Activated CD4-positive, alpha-beta T cell treated with anti-CD3 and anti-CD28 coated beads for 48 hours (primary cell): Measurements from ENCODE around the gene PFKFB3.
A peak's percentile ranks its signal among the peaks of the same experiment; 100 is the strongest.
"Not testable (repeated sequence)": the region's sequence is repeated elsewhere in the genome, so short reads cannot be mapped to it uniquely, and the experiment has no call there.

Experiments
- DNase-seq: peaks from one replicate; pipeline ENCODE4 v3.0.0-alpha.2; 2020

PFKFB3 gene

GRCh38 chr10:6239213-6239991 is 36.7 kb downstream of the PFKFB3 start:
- peak; percentile 80 for DNase-seq

GRCh38 chr10:6240254-6240653 is 37.5 kb downstream of the PFKFB3 start:
- no peak for DNase-seq

- DNase-seq = no peak
Observed at GRCh38 chr10:6242089-6242488, 39.4 kb downstream of the PFKFB3 start.

- no peak for DNase-seq
Observed at GRCh38 chr10:6244510-6244909, 41.8 kb downstream of the PFKFB3 start.

- no peak for DNase-seq
Observed at GRCh38 chr10:6247041-6247712, 44.4 kb downstream of the PFKFB3 start.

GRCh38 chr10:6248908-6249307 is 46.2 kb downstream of the PFKFB3 start:
- not testable (repeated sequence) for DNase-seq

GRCh38 chr10:6249698-6250097 is 47.0 kb downstream of the PFKFB3 start:
- DNase-seq = no peak

GRCh38 chr10:6250745-6251144 is 48.0 kb downstream of the PFKFB3 start:
- DNase-seq = no peak

GRCh38 chr10:6254201-6254600 is 51.5 kb downstream of the PFKFB3 start:
- no peak for DNase-seq

- no peak for DNase-seq
Observed at GRCh38 chr10:6255548-6256061, 52.9 kb downstream of the PFKFB3 start.

GRCh38 chr10:6256439-6256838 is 53.7 kb downstream of the PFKFB3 start:
- no peak for DNase-seq

GRCh38 chr10:6259153-6259552 is 56.4 kb downstream of the PFKFB3 start:
- DNase-seq = no peak

- DNase-seq = no peak
Observed at GRCh38 chr10:6260843-6261242, 58.1 kb downstream of the PFKFB3 start.

GRCh38 chr10:6267941-6268340 is 65.2 kb downstream of the PFKFB3 start:
- no peak for DNase-seq

- no peak for DNase-seq
Observed at GRCh38 chr10:6269432-6269831, 66.7 kb downstream of the PFKFB3 start.

- DNase-seq = peak; percentile 84
Observed at GRCh38 chr10:6269953-6270867, 67.5 kb downstream of the PFKFB3 start.

- no peak for DNase-seq
Observed at GRCh38 chr10:6270951-6271350, 68.2 kb downstream of the PFKFB3 start.

- peak; percentile 31 for DNase-seq
Observed at GRCh38 chr10:6271663-6272062, 68.9 kb downstream of the PFKFB3 start.

GRCh38 chr10:6272126-6272525 is 69.4 kb downstream of the PFKFB3 start:
- no peak for DNase-seq

GRCh38 chr10:6273351-6273750 is 70.6 kb downstream of the PFKFB3 start:
- no peak for DNase-seq

GRCh38 chr10:6274040-6274439 is 71.3 kb downstream of the PFKFB3 start:
- DNase-seq = no peak

GRCh38 chr10:6274484-6274883 is 71.8 kb downstream of the PFKFB3 start:
- no peak for DNase-seq
